Fibroblast of lung (primary cell): ENCODE measurements around the gene TTLL4.

Experiments used
- EZH2 ChIP-seq: IDR thresholded peaks from 2 replicates; pipeline ENCODE4 v1.5.1; 2012; ENCODE audit warnings: low read length, control low read depth, mild to moderate bottlenecking; ENCODE audit errors: missing control alignments
- TF ChIP-seq, protein P1 (sequence below), 2 donors: IDR thresholded peaks in 1 of 2; conservative IDR thresholded peaks in 1 of 2; 1 replicate in 1 of 2; 2 replicates in 1 of 2; pipeline ENCODE4 v1.5.1; 2011 to 2012; ENCODE audit warnings: low read length in 2 of 2, control low read depth in 1 of 2, inconsistent platforms in 1 of 2, low read depth in 1 of 2, mild to moderate bottlenecking in 1 of 2

DNA sequence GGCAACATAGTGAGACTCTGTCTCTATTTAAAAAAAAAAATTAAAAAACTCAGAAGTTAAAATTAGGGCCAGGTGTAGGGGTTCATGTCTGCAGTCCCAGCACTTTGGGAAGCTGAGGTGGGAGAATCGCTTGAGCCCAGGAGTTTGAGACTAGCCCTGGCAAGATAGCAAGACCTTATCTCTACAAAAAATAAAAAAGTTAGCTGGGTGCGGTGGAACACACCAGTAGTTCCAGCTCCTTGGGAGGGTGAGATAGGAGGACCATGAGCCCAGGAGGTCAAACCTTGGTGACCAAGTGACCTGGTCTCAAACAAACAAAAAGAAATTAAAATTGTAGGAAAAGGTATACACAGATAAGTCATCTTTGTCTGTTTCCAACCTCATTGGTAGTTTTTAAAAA, 11.3 kb downstream of the TTLL4 start:
- TF ChIP-seq, protein P1, sequence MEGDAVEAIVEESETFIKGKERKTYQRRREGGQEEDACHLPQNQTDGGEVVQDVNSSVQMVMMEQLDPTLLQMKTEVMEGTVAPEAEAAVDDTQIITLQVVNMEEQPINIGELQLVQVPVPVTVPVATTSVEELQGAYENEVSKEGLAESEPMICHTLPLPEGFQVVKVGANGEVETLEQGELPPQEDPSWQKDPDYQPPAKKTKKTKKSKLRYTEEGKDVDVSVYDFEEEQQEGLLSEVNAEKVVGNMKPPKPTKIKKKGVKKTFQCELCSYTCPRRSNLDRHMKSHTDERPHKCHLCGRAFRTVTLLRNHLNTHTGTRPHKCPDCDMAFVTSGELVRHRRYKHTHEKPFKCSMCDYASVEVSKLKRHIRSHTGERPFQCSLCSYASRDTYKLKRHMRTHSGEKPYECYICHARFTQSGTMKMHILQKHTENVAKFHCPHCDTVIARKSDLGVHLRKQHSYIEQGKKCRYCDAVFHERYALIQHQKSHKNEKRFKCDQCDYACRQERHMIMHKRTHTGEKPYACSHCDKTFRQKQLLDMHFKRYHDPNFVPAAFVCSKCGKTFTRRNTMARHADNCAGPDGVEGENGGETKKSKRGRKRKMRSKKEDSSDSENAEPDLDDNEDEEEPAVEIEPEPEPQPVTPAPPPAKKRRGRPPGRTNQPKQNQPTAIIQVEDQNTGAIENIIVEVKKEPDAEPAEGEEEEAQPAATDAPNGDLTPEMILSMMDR (conservative IDR thresholded peaks at IDR 0.05 in 1 of 2, IDR thresholded peaks at IDR 0.05 in 1 of 2; ENCODE audit: low read depth in 1 of 2, low read length in 2 of 2) = no peak
- TF ChIP-seq EZH2 = no peak
